Measurements from ENCODE around the gene AKAP9. TPM values are rescaled to one million over a fixed set of nuclear protein-coding genes. Genes with fewer than 3 reads are reported as not detected.

The AKAP9 gene
- total and polyA plus RNA-seq, 9 of the 15 experiments (the other 6 are each of a cell fraction or from before 2014, with no cell fraction given) = 25.5 to 80.9 (median 46.3) TPM

GRCh38 chr7:91940572-91941341, at the start of gene AKAP9 (continued):
- TF ChIP-seq ATF4 (CRISPR knock-in tag; IDR thresholded peaks at IDR 0.05) (no peak), HMG20A (CRISPR knock-in tag; conservative IDR thresholded peaks at IDR 0.05) (no peak), L3MBTL2 (IDR thresholded peaks at IDR 0.05) (peak; percentile 74), ELF2 (CRISPR knock-in tag; IDR thresholded peaks at IDR 0.05) (no peak), ZNF347 (CRISPR knock-in tag; IDR thresholded peaks at IDR 0.05; ENCODE audit: low read depth) (no peak), ZBTB8A (IDR thresholded peaks at IDR 0.05; ENCODE audit: partially characterized antibody) (no peak), POLR3G (IDR thresholded peaks at IDR 0.05; ENCODE audit: extremely low read depth, insufficient read length, insufficient replicate concordance) (no peak), CREBBP (IDR thresholded peaks at IDR 0.05; ENCODE audit: low read depth, low read length) (no peak), RHOXF2B (CRISPR knock-in tag; conservative IDR thresholded peaks at IDR 0.05) (no peak), ZHX1 (conservative IDR thresholded peaks at IDR 0.05; ENCODE audit: low read length) (0 out of 2 replicates have a peak, but pooled peaks have one; percentile 49), CREB3L1 (IDR thresholded peaks at IDR 0.05; ENCODE audit: borderline replicate concordance, low read depth) (peak; percentile 95), TAF7 (tag; IDR thresholded peaks at IDR 0.05) (peak; percentile 93), FOXM1 (IDR thresholded peaks at IDR 0.05; ENCODE audit: low read depth) (no peak), FOXM1 (CRISPR knock-in tag; IDR thresholded peaks at IDR 0.05; ENCODE audit: low read depth) (no peak), ZNF75A (CRISPR knock-in tag; IDR thresholded peaks at IDR 0.05) (no peak), CHCHD3 (CRISPR knock-in tag; IDR thresholded peaks at IDR 0.05) (no peak), CEBPB (tag; IDR thresholded peaks at IDR 0.05) (no peak), SIX5 (IDR thresholded peaks at IDR 0.05; ENCODE audit: borderline replicate concordance in 1 of 2, insufficient read depth in 1 of 2, low read depth in 1 of 2, low read length in 2 of 2) (no peak), ARID3A (IDR thresholded peaks at IDR 0.05; ENCODE audit: borderline replicate concordance, low read depth, low read length) (peak; percentile 9; the same call in 1 of the 2 replicates), ZNF274 (IDR thresholded peaks at IDR 0.05; ENCODE audit: borderline replicate concordance, low read depth, low read length) (no peak), ASH1L (IDR thresholded peaks at IDR 0.05; ENCODE audit: borderline replicate concordance, low read depth, partially characterized antibody) (no peak), ZNF354B (CRISPR knock-in tag; IDR thresholded peaks at IDR 0.05) (no peak), ZNF133 (CRISPR knock-in tag; IDR thresholded peaks at IDR 0.05) (no peak)
